GM19452 (cell line): ENCODE measurements around the gene SYT12.
"Not testable (repeated sequence)": the region's sequence is repeated elsewhere in the genome, so short reads cannot be mapped to it uniquely, and the experiment has no call there.

ENCODE experiments used
- ATAC-seq: cut with Tn5 transposase; IDR thresholded peaks from one replicate; pipeline ENCODE4 v1.9.1; 2021; ENCODE audit not compliant: unreplicated experiment

The SYT12 gene

DNA sequence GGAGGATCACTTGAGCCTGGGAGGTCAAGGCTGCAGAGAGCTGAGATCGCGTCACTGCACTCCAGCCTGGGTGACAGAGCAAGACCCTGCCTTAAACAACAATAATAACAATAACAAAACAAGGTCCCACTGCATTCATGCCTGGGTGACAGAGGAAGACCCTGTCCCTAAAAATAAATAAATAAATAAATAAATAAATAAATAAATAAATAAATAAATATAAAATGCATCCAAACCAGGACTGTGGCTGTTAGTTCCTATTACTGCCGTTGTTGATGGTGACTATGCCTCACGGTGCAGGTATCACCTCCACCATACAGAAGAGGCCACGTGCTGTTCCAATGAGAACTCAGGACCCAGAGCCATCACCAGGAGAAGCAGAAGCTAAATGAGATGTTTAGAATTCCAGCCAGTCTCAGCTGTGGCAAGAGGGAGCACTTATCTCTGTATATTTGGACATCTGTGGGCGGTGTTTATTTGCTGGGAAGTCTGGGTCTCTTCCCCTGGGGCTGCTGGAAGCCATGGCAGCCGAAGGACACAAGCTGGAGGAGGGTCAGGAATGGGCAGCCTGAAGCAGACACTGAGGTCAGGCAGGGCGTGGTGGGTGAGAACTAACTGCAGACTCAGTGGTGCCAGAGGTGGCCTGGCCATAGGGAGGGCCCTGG lies 26.2 kb upstream of the SYT12 start:
- no peak for ATAC-seq

DNA sequence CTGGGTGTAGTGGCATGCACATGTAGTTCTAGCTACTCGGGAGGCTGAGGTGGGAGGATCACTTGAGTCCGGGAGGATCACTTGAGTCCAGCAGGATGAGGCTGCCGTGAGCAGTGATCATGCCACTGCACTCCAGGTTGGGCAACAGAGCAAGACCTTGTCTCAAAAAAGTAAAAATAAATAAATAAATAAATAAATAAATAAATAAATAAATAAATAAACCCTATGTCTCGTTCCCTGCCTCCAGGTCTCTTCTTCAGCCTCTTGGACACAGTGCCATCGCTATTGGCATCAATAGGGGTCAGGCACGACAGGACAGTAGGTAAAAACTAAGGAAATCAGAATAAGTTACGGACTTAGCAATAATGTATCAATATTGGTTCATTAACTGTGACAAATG lies 23.4 kb upstream of the SYT12 start:
- ATAC-seq: no peak

DNA sequence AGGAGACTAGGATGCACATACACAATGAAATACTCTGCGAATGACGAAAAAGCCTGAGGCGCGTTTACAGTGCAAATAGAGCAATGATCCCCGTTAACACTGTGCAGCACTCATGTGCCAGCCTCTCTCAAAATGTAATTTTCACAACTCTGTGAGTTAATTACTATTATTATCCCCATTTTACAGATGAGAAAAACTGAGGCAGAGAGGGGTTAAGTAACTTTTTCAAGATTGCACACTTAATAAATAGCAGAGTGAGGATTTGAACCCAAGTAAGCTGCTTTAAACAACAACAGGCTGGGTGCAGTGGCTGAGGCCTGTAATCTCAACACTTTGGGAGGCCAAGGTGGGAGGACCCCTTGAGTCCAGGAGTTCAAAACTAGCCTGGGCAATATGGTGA lies 21.6 kb upstream of the SYT12 start:
- ATAC-seq: no peak

DNA sequence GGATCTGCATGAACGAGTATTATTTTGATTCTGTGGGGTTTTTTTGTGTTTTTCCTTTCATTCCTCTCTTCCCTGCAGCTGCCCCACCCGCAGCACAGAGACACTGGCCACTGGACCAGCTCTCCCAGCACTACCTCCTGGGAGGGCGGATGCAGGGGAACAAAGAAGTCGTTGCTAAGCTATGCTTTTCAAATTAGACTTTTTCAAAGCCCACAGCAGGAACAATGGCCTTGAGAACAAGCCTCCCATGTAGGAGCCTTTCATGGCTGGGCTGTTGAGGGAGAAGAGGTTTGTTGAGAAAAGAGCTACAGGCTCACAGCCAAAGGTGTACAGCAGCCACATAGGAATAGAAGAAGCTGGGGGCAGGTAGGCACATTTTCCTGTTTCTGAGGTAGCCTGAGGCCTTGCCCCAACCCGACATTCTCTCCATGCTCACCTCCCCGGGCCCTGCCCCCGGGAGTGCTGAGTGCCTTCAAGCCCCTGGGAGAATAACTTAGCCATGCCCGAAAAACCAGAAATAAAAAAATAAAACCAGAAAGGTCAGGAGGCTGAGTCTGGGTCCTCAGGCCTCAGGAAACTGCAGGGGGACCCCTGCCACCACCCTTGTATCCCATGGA lies 20.5 kb upstream of the SYT12 start:
- ATAC-seq: no peak

DNA sequence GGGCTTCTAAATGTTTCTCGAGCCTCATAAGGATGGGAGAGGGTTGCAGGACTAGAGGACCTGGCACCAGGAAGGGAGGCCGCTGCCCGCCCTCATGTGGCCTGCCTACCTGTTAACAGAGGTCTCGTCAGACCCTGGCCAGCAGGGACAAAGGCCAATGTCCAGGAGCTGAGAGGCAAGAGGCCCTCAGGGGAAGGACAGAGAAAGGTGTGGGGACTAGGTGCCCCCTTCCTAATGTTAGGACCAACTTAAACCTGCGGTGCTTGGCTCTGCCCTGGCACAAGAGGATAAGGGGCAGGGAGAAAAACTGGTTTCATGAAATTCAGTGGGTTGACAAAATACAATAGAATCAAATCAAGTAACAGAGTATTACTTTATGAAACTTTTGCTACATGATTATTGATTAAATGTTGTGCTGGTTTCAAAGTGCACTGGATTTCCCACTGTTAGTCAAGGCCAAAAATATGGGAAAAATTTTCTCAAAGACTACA lies 20.0 kb upstream of the SYT12 start:
- ATAC-seq: no peak

DNA sequence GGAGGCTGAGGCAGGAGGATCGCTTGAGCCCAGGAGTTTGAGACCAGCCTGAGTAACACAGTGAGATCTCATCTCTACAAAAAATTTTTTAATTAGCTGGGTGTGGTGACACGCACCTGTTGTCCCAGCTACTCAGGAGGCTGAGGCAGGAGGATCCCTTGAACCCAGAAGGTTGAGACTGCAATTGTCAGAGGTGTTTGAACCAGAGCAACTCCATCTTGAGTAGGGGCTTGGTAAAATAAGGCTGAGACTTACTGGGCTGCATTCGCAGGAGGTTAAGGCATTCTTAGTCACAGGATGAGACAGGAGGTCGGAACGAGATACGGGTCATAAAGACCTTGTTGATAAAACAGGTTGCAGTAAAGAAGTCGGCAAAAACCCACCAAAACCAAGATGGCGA lies 17.7 kb upstream of the SYT12 start:
- not testable (repeated sequence) for ATAC-seq

GRCh38 chr11:67006029-67006884 lies 16.7 kb upstream of the SYT12 start:
- ATAC-seq: no peak

DNA sequence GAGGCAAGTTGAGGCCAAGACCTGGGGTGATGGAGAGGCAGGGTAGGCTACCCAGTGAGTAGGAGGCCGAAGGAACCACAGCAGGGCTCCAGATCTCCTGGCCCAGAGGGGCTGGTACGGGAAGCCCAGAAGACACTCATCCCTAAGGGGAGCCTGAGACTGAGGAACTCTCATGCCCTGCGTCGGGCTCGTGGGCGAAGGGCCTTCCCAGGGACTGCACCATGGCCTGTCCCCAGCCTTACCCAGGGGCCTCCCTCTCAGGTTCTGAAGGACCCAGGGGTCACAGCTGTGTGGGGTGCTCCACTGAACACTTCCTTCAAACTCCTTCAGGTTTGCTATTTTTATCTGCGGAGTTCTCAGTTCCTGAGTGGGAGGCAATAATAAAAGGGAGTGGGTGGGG lies 15.8 kb upstream of the SYT12 start:
- ATAC-seq: no peak

DNA sequence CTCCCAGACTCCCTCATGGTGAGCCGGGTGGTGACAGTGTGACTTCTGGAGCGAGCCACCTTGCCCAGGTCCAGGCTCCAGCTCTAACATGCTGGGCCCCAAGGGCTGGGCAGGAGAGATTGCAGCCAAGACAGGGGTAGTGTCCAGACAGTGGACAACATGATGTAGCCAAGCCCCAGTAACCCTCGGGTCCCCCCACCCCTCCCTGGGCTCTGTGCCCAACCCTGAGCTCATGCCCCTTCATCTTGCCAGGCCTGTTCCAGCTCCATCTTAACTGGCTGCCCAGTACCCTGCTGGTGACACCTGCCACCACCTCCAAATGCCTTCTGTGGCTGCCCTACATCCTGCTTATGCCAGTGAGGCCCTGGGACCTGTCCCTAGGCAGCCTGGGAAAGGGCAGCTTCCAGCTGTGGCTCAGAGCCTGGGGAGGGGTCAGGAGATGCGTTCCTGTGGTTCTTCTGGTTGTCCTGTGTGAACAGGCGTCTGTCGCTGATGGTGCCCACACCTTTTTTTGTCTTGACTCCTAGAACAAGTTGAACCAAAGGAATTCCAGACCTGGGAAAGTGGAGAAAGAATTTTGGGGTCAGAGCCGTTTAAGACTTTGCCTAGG lies 12.5 kb upstream of the SYT12 start:
- no peak for ATAC-seq

DNA sequence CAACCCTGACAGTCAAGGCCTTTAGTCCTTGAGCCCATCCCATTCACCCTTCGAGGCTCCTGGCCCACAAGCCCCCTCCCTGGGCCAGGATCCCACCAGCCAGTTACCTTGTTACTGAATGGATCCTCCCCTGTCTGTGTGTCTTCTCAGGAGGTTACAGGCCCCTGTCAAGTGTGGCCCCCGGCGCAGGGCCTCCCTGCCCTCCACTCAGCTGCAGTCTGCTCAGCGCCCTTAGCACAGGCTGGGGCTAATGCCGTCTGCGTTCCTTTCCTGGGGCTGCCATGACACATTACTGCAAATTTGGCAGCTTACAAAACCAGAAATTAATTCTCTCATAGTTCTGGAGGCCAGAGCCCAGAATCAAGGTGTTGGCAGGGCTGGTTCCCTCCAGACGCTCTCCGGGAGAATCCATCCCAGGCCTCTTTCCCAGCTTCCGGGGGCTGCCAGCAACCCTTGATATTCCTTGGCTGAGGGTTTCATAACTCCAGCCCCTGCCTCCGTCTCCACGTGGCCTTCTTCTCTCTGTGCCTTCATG lies 9.4 kb upstream of the SYT12 start:
- ATAC-seq: no peak

GRCh38 chr11:67014343-67014742 lies 8.6 kb upstream of the SYT12 start:
- ATAC-seq: no peak

DNA sequence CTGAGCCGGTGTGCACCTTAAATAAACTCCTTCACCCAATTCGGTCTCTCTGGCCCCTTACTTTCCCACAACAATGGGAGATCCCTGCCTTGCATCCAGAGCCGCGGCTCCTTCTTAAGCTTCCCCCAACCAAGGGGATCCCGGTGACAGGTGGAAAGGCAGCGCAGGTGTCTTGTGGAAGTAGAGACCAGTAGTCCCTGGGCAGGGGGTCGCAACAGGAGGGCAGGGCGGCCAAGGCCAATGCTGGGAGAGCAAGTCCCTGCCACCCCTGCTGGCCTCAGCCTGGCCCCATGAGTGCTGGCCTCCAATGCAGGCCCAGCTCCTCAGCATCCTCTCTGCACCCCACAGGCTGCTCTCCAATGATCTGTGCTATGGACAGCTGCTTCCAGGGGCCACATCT lies 7.9 kb upstream of the SYT12 start:
- no peak for ATAC-seq

DNA sequence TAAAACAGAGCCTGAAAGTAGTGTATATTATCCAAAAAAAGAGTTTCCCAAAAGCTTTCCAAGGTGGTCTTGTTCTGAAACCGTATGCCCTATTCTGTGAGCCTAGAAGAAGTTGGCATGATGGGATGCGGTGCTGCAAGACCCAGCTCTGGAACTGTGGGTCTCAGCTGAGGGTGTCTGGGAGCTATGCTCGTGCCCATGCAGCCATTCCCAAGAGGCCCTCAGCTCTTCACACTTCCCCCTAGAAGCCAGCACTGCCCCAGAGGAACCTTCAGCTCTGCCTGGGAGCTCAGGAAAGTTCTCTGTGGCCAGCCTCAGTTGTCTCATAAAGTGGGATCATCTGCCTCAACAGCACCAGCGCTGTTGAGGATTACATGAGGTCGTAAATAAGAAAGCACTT lies 6.4 kb upstream of the SYT12 start:
- no peak for ATAC-seq

- no peak for ATAC-seq
Observed at GRCh38 chr11:67020949-67021348, 2.0 kb upstream of the SYT12 start.

- no peak for ATAC-seq
Observed at GRCh38 chr11:67022341-67022933, 497 bp upstream of the SYT12 start.

DNA sequence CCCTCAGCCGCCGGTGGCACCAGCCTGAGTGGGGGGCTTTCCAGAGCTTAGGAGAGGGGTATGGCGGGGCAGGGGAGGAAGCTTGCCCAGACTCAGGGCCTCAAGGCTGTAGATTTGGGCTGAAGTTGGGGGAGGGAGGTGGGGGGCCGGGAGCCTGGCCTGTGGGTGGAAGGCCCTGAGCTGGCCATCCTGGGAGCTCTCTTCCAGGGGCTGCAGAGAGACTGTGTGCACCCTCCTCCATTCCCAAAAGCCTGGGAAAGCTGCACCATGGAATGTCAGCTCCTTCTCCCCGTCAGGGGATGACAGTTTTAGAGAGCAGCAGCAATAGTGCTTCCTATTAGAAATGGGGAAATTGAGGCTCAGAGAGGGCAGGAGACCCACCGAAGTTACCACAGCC lies 1.0 kb downstream of the SYT12 start:
- ATAC-seq: no peak

DNA sequence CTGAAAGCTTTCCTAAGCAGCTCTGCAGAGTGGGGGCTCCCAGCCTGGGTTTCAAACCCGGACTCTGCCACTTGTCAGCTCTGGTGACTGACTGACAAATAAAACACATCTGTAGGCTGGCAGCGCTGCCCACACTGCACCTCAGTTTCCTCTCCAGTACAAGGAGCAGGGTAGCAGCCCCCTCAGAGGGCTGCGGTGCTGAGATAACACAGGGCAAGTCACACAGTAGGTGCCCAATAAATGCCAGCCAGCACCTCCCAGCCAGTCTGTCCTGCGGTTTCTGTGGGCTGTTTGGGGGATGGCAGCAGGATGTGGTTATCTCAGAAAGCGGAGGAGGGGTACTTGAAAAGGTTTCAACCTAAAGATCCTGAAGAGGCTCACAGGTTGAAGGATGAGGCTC lies 1.5 kb downstream of the SYT12 start:
- no peak for ATAC-seq

DNA sequence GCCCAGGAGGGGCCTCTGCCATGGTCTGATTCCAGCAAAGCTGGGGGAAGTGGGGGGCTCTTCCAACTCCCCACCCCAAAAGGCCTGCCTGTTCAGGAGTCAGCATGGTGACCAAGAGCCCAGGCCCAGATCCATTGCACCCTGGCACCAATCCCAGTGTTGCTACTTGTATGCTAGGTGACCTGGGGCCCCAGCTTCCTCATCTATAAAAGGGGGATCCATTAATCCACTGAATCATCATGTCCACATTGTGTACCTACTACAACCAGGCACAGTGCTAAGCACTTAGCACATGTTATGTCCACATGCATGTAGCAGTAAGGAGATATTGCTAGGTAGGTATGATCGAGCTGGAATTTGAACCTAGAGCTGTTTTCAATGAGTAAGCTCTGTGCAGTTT lies 2.0 kb downstream of the SYT12 start:
- no peak for ATAC-seq

- ATAC-seq: no peak
Observed at GRCh38 chr11:67025750-67026149, 2.8 kb downstream of the SYT12 start.

DNA sequence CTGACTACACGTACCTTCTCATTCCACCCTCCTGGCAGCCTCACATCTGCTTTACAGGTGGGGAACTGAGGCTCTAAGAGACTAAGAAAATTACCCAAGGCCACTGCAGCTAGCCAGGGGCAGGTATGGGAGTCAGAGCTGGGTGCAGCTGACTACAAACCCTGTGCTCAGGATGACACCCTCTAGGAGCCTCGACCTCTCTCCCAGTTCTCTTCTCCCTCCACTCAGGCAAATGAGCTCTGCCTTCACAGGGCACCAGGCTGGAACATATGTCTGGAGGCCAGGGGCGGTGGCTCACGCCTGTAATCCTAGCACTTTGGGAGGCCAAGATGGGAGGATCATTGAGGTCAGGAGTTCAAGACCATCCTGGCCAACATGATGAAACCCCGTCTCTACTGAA lies 4.0 kb downstream of the SYT12 start:
- no peak for ATAC-seq

DNA sequence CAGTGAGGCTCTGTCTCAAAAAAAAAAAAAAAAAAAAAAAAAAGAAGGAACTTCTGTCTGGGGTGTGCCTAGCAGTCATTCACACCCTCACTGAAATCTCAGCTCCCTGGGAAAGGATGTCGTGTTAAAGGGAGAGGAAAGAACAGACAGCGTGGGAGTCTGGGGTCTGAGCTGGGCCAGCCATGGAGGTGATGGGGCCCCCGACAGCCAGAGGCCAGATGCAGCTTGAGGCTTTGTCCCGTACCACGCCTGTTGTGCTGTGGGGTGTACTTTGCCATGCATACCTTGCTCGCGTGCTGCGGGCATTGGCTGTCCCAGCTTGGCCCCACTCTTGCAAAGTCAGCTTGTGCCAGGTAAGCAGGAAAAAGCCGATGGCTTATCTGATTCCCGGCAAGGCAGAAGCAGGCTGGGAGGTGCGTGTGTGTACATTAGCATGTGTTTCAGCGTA lies 4.6 kb downstream of the SYT12 start:
- peak; percentile 14 for ATAC-seq
